Nephron (organoid): ENCODE data around the gene TRAF3.

Experiments used
- H3K27ac Mint-ChIP-seq, 3 experiments: 2 replicates each; pipeline ENCODE4 v1.8.0; 2020; ENCODE audit warnings: mixed read lengths in 3 of 3, mild to moderate bottlenecking in 2 of 3, moderate library complexity in 1 of 3
- H3K27me3 Mint-ChIP-seq: 2 replicates; pipeline ENCODE4 v1.8.0; 2021; ENCODE audit warnings: low read depth, mild to moderate bottlenecking, moderate library complexity, mixed read lengths
- H3K36me3 Mint-ChIP-seq: 2 replicates; pipeline ENCODE4 v1.8.0; 2020; ENCODE audit warnings: low read depth, mixed read lengths
- H3K4me1 Mint-ChIP-seq: 2 replicates; pipeline ENCODE4 v1.8.0; 2020; ENCODE audit warnings: mixed read lengths
- H3K4me3 Mint-ChIP-seq, 3 experiments: 2 replicates each; pipeline ENCODE4 v1.8.0; 2020; ENCODE audit warnings: mild to moderate bottlenecking in 3 of 3, mixed read lengths in 3 of 3, moderate library complexity in 2 of 3
- H3K9me3 Mint-ChIP-seq: 2 replicates; pipeline ENCODE4 v1.8.0; 2020; ENCODE audit warnings: mixed read lengths
- TF ChIP-seq, protein P1 (sequence below), 3 experiments: fragments of 200-600 bp; sonication (generic); IDR thresholded peaks; one replicate each; pipeline ENCODE4 v1.5.0; 2021; ENCODE audit warnings: antibody characterized with exemption in 3 of 3; ENCODE audit not compliant: unreplicated experiment in 3 of 3

TRAF3 gene, protein sequence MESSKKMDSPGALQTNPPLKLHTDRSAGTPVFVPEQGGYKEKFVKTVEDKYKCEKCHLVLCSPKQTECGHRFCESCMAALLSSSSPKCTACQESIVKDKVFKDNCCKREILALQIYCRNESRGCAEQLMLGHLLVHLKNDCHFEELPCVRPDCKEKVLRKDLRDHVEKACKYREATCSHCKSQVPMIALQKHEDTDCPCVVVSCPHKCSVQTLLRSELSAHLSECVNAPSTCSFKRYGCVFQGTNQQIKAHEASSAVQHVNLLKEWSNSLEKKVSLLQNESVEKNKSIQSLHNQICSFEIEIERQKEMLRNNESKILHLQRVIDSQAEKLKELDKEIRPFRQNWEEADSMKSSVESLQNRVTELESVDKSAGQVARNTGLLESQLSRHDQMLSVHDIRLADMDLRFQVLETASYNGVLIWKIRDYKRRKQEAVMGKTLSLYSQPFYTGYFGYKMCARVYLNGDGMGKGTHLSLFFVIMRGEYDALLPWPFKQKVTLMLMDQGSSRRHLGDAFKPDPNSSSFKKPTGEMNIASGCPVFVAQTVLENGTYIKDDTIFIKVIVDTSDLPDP

DNA sequence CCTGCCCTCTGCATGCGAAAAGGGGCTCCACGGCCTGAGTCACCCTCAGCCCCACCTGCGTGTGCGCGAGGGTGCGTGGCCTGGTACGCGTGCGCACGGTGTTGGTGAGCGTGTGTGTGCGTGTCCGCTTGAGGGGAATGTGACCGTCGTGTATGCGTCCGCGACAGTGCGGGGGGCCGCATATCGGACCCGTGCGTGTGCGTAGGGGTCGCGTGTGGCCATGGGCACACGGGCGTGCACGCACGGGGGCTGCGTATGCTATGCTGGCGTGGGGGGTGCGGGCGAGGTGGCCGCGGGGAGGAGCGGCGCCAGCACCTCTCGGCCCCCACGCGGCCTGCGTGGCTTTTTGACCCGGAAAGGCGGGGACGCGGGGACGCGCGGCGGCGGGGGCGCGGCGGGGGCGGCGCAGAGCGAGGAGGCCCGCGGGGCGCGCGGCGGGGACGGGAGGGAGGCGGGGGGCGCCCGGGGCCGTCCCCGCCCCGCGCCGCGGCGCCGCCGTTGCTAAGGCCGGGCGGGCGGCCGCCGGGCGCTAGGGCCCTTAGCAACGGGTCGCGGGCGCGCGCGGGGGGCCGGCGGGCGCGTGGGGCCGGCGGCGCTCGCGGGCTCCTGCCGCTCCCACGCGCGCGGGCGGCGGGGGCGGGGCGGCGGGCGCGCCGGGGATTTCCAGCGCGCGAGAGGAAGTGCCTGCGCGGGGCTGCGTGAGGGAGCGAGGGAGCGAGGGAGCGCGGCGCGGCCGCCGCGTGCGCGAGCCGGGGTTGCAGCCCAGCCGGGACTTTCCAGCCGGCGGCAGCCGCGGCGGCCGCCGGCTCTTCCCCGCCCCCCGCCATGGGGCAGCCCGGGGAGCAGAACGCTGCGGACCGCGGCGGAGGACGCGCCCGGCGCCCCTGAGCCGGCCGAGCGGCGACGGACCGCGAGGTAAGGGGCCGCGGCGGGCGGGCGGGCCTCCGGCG, at the start of gene TRAF3:
Gene TRAF3 (plus strand): TSS at position 689 of the 950 bp plus-strand sequence. CDS start 92,753 bp downstream, outside the sequence.
- TF ChIP-seq, protein P1, sequence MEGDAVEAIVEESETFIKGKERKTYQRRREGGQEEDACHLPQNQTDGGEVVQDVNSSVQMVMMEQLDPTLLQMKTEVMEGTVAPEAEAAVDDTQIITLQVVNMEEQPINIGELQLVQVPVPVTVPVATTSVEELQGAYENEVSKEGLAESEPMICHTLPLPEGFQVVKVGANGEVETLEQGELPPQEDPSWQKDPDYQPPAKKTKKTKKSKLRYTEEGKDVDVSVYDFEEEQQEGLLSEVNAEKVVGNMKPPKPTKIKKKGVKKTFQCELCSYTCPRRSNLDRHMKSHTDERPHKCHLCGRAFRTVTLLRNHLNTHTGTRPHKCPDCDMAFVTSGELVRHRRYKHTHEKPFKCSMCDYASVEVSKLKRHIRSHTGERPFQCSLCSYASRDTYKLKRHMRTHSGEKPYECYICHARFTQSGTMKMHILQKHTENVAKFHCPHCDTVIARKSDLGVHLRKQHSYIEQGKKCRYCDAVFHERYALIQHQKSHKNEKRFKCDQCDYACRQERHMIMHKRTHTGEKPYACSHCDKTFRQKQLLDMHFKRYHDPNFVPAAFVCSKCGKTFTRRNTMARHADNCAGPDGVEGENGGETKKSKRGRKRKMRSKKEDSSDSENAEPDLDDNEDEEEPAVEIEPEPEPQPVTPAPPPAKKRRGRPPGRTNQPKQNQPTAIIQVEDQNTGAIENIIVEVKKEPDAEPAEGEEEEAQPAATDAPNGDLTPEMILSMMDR (IDR thresholded peaks at IDR 0.05; ENCODE audit: unreplicated experiment in 3 of 3), result no peak
- peak within 1 kb of the TSS; percentile 70 to 92 (median 80) for H3K27ac Mint-ChIP-seq
- H3K27me3 Mint-ChIP-seq, result peaks cover 4% of the 10 kb centered on the region
- peak within 1 kb of the TSS; percentile 78 to 94 (median 90) for H3K4me3 Mint-ChIP-seq
- no peaks in the 10 kb centered on the region for H3K9me3 Mint-ChIP-seq
- H3K36me3 Mint-ChIP-seq, result no peaks in the 10 kb centered on the region
- peaks cover 27% of the 10 kb centered on the region for H3K4me1 Mint-ChIP-seq

DNA sequence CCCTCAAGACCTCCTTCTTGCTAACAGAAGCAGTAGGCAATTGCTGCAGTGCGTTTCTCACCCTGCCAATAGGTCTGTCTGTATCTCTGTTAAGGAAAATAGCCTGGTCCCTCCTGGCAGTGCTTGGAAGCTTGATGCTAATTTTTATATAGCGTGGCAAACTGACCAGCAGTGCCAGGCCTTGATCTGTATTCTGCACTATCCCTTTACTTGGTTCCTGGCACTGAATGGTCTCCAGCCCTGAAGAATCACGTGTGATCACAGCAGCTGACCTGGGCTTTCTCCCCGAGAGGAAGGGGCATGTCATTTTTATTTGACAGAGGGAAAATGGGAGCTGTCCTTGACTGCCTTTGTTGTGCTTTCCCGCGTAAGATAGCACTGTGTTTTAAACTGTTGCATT, 48.7 kb upstream of the TRAF3 start:
- peaks cover 15% of the 10 kb centered on the region for H3K4me1 Mint-ChIP-seq
- no peaks in the 10 kb centered on the region for H3K27me3 Mint-ChIP-seq
- peaks cover 65% of the 10 kb centered on the region for H3K36me3 Mint-ChIP-seq
- no peak overlapping the region for H3K27ac Mint-ChIP-seq
- no peak overlapping the region for H3K4me3 Mint-ChIP-seq
- H3K9me3 Mint-ChIP-seq, result no peaks in the 10 kb centered on the region
- TF ChIP-seq, protein P1 (IDR thresholded peaks at IDR 0.05; ENCODE audit: unreplicated experiment in 3 of 3), result no peak

DNA sequence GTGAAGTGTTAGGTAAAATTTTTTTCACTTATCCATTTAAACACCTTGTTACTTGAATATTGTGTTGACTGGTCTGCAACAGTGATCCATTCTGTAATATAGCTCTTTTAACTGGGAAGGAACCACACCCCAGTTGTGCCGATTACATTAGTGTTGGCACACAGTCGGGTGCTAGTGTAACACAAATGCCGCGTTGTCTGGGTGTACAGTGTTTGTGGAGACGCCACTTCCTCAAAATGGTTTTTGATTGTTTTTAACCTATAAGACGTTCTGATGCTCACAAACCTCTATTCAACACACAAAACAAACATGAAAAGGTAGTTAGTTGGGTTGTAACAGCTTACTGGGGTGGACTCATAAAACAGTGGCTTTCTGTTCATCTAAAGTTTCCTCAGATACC, 48.0 kb upstream of the TRAF3 start:
- H3K9me3 Mint-ChIP-seq, result no peaks in the 10 kb centered on the region
- TF ChIP-seq, protein P1 (IDR thresholded peaks at IDR 0.05; ENCODE audit: unreplicated experiment in 3 of 3), result no peak
- no peaks in the 10 kb centered on the region for H3K27me3 Mint-ChIP-seq
- peaks cover 10% of the 10 kb centered on the region for H3K4me1 Mint-ChIP-seq
- H3K27ac Mint-ChIP-seq, result no peak overlapping the region
- no peak overlapping the region for H3K4me3 Mint-ChIP-seq
- peaks cover 61% of the 10 kb centered on the region for H3K36me3 Mint-ChIP-seq

DNA sequence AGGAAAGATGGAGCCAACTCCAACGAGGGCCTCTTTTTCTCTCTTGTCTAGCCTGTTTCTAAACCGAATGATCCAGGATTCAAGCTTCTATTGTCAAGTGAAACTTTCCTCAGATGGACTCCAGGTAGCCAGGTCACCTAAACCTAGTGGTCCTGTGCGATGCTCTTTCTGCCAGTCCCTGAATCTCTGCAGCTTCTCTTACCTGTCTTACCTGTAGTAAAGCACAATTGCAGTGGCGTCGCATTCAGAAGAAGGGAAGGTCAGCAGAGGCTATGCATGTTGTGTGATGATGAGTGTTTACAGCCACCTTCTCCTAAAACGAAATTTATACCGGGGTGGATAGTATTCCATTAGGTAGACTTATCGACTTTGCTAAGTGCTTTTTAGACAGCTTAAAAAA, 47.4 kb upstream of the TRAF3 start:
- H3K9me3 Mint-ChIP-seq, result no peaks in the 10 kb centered on the region
- H3K4me1 Mint-ChIP-seq, result peaks cover 6% of the 10 kb centered on the region
- no peak overlapping the region for H3K27ac Mint-ChIP-seq
- H3K36me3 Mint-ChIP-seq, result peaks cover 61% of the 10 kb centered on the region
- no peak overlapping the region for H3K4me3 Mint-ChIP-seq
- no peaks in the 10 kb centered on the region for H3K27me3 Mint-ChIP-seq
- TF ChIP-seq, protein P1 (IDR thresholded peaks at IDR 0.05; ENCODE audit: unreplicated experiment in 3 of 3), result no peak

DNA sequence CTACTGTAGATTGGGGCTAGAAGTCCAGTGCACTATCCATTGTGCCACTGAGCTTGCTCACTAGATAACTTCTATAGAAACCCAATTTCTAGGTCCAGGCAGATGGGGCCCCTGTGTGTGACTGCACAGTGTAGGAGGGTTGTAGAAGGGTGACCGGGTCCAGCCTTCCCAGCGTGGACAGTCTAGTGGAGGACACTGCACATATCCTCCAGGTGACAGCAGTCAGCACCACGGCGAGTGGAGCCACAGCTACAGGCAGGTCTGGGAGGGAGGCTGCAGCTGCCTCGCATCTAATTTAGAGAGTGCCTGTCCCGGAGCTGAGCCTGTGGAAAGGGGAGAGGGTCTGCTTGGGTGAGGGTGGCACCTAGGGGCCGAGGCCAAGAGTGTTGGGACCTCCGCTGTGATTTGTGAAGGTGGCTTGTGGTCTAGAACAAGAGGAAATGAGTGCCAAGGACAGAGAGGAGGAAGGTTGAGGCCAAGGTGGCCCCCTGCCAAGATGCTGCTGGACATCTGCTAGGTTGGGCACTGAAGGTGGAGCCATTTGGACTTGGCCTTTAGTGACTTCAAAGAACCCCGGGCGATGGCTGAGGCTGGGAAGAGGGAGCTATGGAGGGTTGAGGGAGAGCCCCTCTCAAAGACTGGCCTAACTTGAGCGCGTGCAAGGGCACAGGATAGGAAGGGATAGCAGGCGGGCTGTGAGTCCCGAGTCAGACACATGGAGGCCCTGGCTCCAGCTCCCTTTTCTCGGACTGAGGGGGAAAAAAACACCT, 46.0 kb upstream of the TRAF3 start:
- Mint-ChIP-seq H3K4me3 (no peak overlapping the region), H3K27ac (no peak overlapping the region), H3K9me3 (no peaks in the 10 kb centered on the region), H3K36me3 (peaks cover 54% of the 10 kb centered on the region), H3K27me3 (no peaks in the 10 kb centered on the region), H3K4me1 (peaks cover 5% of the 10 kb centered on the region)
- TF ChIP-seq, protein P1 (IDR thresholded peaks at IDR 0.05; ENCODE audit: unreplicated experiment in 3 of 3), result no peak
